ENCODE measurements around the gene TRIP13. TPM values are rescaled to one million over a fixed set of nuclear protein-coding genes. Genes with fewer than 3 reads are reported as not detected.

The TRIP13 gene
- total RNA-seq, 4 donors from 2014 or later: 0.13 to 3.6 (median 0.73) TPM

DNA sequence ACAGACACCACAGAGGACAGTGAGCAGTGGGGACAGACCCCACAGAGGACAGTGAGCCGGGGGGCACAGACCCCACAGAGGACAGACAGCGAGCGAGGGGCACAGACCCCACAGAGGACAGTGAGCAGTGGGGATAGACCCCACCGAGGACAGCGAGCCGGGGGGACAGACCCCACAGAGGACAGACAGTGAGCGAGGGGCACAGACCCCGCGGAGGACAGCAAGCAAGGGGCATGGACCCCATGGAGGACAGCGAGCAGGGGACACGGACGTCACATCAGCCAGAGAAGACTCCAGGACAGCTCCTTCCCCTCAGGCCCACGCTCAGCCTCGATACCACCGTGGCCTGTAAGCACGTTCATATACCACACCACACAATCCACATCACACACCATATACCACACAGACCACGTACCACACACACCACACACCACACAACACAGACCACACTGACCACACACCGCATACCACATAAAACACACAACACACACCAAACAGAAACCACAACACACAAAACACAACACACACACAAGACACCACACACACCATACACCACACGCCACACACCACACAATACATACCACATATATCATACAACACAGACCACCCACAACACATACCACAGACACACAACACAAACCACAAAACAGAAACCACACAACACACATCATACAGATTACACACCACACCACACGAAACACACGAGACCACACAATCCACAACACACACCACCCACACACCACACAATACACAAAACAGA, 36.7 kb upstream of the TRIP13 start:
- no peak for TF ChIP-seq POLR2A (IDR thresholded peaks at IDR 0.05)
- TF ChIP-seq POLR2AphosphoS5 (IDR thresholded peaks at IDR 0.05): no peak
- TF ChIP-seq EP300 (IDR thresholded peaks at IDR 0.05): no peak
- TF ChIP-seq, protein P1, sequence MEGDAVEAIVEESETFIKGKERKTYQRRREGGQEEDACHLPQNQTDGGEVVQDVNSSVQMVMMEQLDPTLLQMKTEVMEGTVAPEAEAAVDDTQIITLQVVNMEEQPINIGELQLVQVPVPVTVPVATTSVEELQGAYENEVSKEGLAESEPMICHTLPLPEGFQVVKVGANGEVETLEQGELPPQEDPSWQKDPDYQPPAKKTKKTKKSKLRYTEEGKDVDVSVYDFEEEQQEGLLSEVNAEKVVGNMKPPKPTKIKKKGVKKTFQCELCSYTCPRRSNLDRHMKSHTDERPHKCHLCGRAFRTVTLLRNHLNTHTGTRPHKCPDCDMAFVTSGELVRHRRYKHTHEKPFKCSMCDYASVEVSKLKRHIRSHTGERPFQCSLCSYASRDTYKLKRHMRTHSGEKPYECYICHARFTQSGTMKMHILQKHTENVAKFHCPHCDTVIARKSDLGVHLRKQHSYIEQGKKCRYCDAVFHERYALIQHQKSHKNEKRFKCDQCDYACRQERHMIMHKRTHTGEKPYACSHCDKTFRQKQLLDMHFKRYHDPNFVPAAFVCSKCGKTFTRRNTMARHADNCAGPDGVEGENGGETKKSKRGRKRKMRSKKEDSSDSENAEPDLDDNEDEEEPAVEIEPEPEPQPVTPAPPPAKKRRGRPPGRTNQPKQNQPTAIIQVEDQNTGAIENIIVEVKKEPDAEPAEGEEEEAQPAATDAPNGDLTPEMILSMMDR (IDR thresholded peaks at IDR 0.05): no peak
- WGBS, 2 donors (ENCODE audit: low coverage in 1 of 2): 61 to 84% methylated on average over 6 to 18 of the region's 21 CpGs
- ATAC-seq: no peak

GRCh38 chr5:856531-857425, 35.9 kb upstream of the TRIP13 start:
- Histone ChIP-seq H3K9me3 (no peaks in the 10 kb centered on the region), H3K4me1 (no peaks in the 10 kb centered on the region), H3K36me3 (peaks cover 0 to 15% of the 10 kb centered on the region in 2 donors), H3K4me3 (no peak overlapping the region), H3K27ac (no peak overlapping the region), H3K27me3 (peaks cover 34% of the 10 kb centered on the region)
- WGBS, 2 donors (ENCODE audit: low coverage in 1 of 2): 84 to 92% methylated on average over 6 to 8 of the region's 16 CpGs
- no peak for TF ChIP-seq EP300 (IDR thresholded peaks at IDR 0.05)
- no peak for TF ChIP-seq POLR2A (IDR thresholded peaks at IDR 0.05)
- TF ChIP-seq, protein P1 (IDR thresholded peaks at IDR 0.05): no peak
- TF ChIP-seq POLR2AphosphoS5 (IDR thresholded peaks at IDR 0.05): no peak
- ATAC-seq: no peak

More for the DNA sequence above, 36.7 kb upstream of the TRIP13 start:
- peaks cover 0 to 9% of the 10 kb centered on the region in 2 donors for H3K36me3 ChIP-seq
- H3K4me3 ChIP-seq: no peak overlapping the region
- H3K27me3 ChIP-seq: peaks cover 42% of the 10 kb centered on the region
- H3K4me1 ChIP-seq: no peaks in the 10 kb centered on the region
- no peaks in the 10 kb centered on the region for H3K9me3 ChIP-seq
- no peak overlapping the region for H3K27ac ChIP-seq

DNA sequence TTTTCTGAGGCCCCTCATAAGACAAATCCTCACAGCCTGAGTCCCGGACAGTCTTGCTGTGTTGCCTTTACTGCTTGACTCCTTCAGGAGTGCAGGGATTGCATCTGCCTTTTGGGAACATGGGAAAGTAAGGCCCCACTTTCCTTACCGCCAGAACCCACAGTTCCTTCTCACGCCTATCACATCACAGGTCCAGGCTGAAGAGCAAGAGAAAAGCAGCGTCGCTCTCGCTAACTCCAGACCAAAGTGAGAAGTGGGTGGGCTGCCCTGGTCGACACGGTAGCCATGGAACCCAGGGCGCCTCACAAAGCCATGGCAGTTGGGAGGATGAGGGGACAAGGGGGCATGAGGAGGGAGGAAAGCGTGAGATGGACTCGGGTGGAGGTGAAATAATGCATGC, 34.0 kb upstream of the TRIP13 start:
- Histone ChIP-seq H3K27ac (no peak overlapping the region), H3K36me3 (peaks cover 0 to 35% of the 10 kb centered on the region in 2 donors), H3K4me1 (no peaks in the 10 kb centered on the region), H3K4me3 (no peak overlapping the region), H3K27me3 (peaks cover 20% of the 10 kb centered on the region), H3K9me3 (no peaks in the 10 kb centered on the region)
- no peak for ATAC-seq
- TF ChIP-seq EP300 (IDR thresholded peaks at IDR 0.05) (no peak), POLR2AphosphoS5 (IDR thresholded peaks at IDR 0.05) (no peak), POLR2A (IDR thresholded peaks at IDR 0.05) (no peak)
- TF ChIP-seq, protein P1 (IDR thresholded peaks at IDR 0.05): no peak
- no CpG with 5 or more reads among the region's 11 CpGs for WGBS, 2 donors (ENCODE audit: low coverage in 1 of 2)

- TF ChIP-seq, protein P1 (IDR thresholded peaks at IDR 0.05): no peak
- TF ChIP-seq EP300 (IDR thresholded peaks at IDR 0.05): no peak
- TF ChIP-seq POLR2A (IDR thresholded peaks at IDR 0.05): no peak
- TF ChIP-seq POLR2AphosphoS5 (IDR thresholded peaks at IDR 0.05): no peak
- Histone ChIP-seq H3K27me3 (peaks cover 14% of the 10 kb centered on the region), H3K36me3 (peaks cover 0 to 42% of the 10 kb centered on the region in 2 donors), H3K9me3 (no peaks in the 10 kb centered on the region), H3K27ac (no peak overlapping the region), H3K4me3 (no peak overlapping the region), H3K4me1 (peaks cover 0 to 4% (median 0%) of the 10 kb centered on the region in 3 donors)
- WGBS, 2 donors (ENCODE audit: low coverage in 1 of 2): 80 to 85% methylated on average over 2 to 10 of the region's 16 CpGs
- ATAC-seq: no peak
Measured at GRCh38 chr5:859391-859790, 33.3 kb upstream of the TRIP13 start.
